ENCODE measurements around the gene IPO5. TPM values are rescaled to one million over a fixed set of nuclear protein-coding genes. Genes with fewer than 3 reads are reported as not detected.

The IPO5 gene
- total and polyA plus RNA-seq, 9 donors = 53.9 to 200 (median 130) TPM

GRCh38 chr13:97974773-97975172, 21.3 kb downstream of the IPO5 start:
- no peak for DNase-seq
- TF ChIP-seq EP300 (IDR thresholded peaks at IDR 0.05) (no peak), POLR2A (IDR thresholded peaks at IDR 0.05) (no peak), CTCF (IDR thresholded peaks at IDR 0.05) (no peak)
- WGBS, 3 donors = 43 to 47% (median 46%) methylated on average over 2 of the region's 2 CpGs
- Histone ChIP-seq H3K27ac (peak overlapping the region in 1 of 2 donors; percentile 96), H3K4me3 (no peak overlapping the region), H3K27me3 (no peaks in the 10 kb centered on the region), H3K9me3 (no peaks in the 10 kb centered on the region), H3K4me1 (ENCODE audit: insufficient read depth) (no peaks in the 10 kb centered on the region), H3K36me3 (no peaks in the 10 kb centered on the region)
- intact Hi-C loops (cut with DNase I) = loop anchor here in 1 of 4 donors (5.0 to 10.0 kb wide), 2 partner anchors 542 to 600 kb away; partner anchors contain the start of genes RAP2A and STK24

GRCh38 chr13:97975280-97975847, 21.9 kb downstream of the IPO5 start:
- no peaks in the 10 kb centered on the region for H3K36me3 ChIP-seq
- peak overlapping the region; percentile 92 to 96 for H3K27ac ChIP-seq
- TF ChIP-seq CTCF (IDR thresholded peaks at IDR 0.05) = no peak
- no peak for TF ChIP-seq POLR2A (IDR thresholded peaks at IDR 0.05)
- no peak for TF ChIP-seq EP300 (IDR thresholded peaks at IDR 0.05)
- DNase-seq = peak in 2 of 5 donors; percentile 30 to 33
- H3K4me1 ChIP-seq (ENCODE audit: insufficient read depth) = no peaks in the 10 kb centered on the region
- H3K27me3 ChIP-seq = no peaks in the 10 kb centered on the region
- H3K9me3 ChIP-seq = no peaks in the 10 kb centered on the region
- intact Hi-C loops (cut with DNase I) = loop anchor here in 1 of 4 donors (5.0 to 10.0 kb wide), 2 partner anchors 543 to 599 kb away; partner anchors contain the start of genes RAP2A and STK24
- peak overlapping the region; percentile 72 for H3K4me3 ChIP-seq
- 9 to 14% (median 13%) methylated on average over 20 of the region's 20 CpGs for WGBS, 3 donors

- Histone ChIP-seq H3K27me3 (no peaks in the 10 kb centered on the region), H3K4me3 (peak overlapping the region; percentile 72), H3K27ac (peak overlapping the region; percentile 92 to 96), H3K9me3 (no peaks in the 10 kb centered on the region), H3K36me3 (no peaks in the 10 kb centered on the region), H3K4me1 (ENCODE audit: insufficient read depth) (no peaks in the 10 kb centered on the region)
- WGBS, 3 donors = 0 to 1% (median 1%) methylated on average over 48 to 83 of the region's 84 CpGs
- intact Hi-C loops (cut with DNase I) = loop anchor here in 1 of 4 donors (5.0 to 10.0 kb wide), 2 partner anchors 544 to 599 kb away; partner anchors contain the start of genes RAP2A and STK24
- DNase-seq = peak; percentile 92 to 96 (median 93)
- TF ChIP-seq EP300 (IDR thresholded peaks at IDR 0.05) = no peak
- TF ChIP-seq POLR2A (IDR thresholded peaks at IDR 0.05) = peak; percentile 92
Measured at GRCh38 chr13:97975848-97976609, 22.6 kb downstream of the IPO5 start.

- peak in 2 of 5 donors; percentile 32 to 53 for DNase-seq
- intact Hi-C loops (cut with DNase I) = loop anchor here in 1 of 4 donors (5.0 to 10.0 kb wide), 2 partner anchors 545 to 598 kb away; partner anchors contain the start of genes RAP2A and STK24
- Histone ChIP-seq H3K4me1 (ENCODE audit: insufficient read depth) (no peaks in the 10 kb centered on the region), H3K4me3 (peak overlapping the region; percentile 72), H3K27me3 (no peaks in the 10 kb centered on the region), H3K9me3 (no peaks in the 10 kb centered on the region), H3K36me3 (no peaks in the 10 kb centered on the region), H3K27ac (peak overlapping the region; percentile 92 to 96)
- TF ChIP-seq EP300 (IDR thresholded peaks at IDR 0.05) (no peak), CTCF (IDR thresholded peaks at IDR 0.05) (no peak), POLR2A (IDR thresholded peaks at IDR 0.05) (no peak)
- WGBS, 3 donors = 0 to 1% (median 1%) methylated on average over 35 to 78 of the region's 79 CpGs
Measured at GRCh38 chr13:97976610-97977521, 23.4 kb downstream of the IPO5 start.

Data from ovary (tissue), 9 donors.